IPS DF 4.7 (cell line): Measurements from ENCODE around the gene CDC42EP1.
"Not testable (repeated sequence)": the region's sequence is repeated elsewhere in the genome, so short reads cannot be mapped to it uniquely, and the experiment has no call there.

Experiments
- DNase-seq: peaks from one replicate; pipeline ENCODE4 v3.0.0-alpha.2; 2013; ENCODE audit warnings: low spot score; ENCODE audit errors: extremely low read depth

Gene CDC42EP1, protein sequence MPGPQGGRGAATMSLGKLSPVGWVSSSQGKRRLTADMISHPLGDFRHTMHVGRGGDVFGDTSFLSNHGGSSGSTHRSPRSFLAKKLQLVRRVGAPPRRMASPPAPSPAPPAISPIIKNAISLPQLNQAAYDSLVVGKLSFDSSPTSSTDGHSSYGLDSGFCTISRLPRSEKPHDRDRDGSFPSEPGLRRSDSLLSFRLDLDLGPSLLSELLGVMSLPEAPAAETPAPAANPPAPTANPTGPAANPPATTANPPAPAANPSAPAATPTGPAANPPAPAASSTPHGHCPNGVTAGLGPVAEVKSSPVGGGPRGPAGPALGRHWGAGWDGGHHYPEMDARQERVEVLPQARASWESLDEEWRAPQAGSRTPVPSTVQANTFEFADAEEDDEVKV

DNA sequence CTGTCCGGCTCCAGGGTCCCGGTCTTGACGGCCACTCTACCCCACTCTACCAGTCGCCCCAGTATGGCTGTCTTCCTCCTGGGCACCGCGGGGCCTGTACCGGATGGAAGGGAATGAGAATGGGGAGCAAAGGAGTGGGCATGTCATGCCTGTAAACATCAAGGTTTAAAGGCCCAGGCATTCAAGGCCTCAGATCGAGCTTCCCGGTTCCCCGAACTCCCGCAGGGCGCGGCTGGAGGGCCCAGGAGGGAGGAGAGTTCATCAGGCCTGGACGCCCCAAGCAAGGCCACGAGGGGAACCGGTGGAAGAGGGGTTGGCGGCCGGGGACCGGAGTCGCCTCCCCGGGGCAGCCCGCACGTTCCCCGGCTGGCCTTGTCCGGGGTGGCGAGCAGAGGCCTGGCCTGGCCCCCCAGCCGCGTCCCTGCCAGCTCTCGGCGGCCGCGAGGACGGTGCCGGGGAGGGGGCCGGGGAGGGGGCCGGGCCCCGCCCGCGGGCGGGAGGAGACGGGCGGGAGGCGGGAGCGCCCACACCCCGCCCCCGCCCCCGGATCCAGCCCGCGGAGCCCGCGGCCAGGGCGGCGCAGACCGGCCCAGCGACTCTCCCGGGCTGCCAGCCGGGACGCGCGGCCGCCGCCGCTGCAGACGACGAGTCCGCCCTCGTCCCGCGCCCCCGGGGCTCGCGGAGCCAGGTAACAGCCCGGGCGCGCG is at the start of gene CDC42EP1:
TSS of gene CDC42EP1 (plus strand) at position 580 of the 707 bp plus-strand sequence. CDS start 5,870 bp downstream, outside the sequence.
- DNase-seq, result no peak

DNA sequence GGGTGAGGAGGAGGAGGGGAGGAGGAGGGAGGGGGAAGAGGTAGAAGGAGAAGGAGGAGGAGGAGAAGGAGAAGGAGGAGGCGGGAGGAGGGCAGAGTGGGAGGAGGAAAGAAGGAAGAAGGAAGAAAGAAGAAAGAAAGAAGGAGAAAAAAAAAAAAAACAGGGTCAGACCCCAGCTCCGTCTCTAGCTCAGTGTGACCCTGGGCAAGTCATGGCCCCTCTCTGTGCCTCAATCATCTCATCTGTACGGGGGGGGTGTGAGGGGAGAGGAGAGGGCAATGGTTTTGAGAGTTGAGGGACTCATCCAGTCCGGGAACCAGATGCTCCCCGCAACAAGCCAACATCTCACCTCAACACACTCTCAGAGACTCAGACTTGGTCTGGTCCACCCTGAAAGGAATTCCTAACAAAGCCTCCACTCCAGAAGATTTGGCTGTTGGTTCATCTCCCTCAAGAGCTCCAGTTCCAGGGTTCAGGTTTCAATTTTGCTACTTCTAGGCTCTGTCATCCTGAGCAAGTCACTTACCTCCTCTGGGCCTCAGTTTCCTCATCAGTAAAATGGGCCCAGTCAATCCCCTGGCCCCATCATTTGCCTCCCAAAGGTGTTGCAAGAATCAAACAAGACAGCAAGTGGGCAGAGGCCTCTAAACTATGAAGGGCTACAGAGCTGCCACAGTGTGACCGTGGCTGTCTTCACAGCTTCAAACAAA is 48.7 kb upstream of the CDC42EP1 start:
- no peak for DNase-seq

DNA sequence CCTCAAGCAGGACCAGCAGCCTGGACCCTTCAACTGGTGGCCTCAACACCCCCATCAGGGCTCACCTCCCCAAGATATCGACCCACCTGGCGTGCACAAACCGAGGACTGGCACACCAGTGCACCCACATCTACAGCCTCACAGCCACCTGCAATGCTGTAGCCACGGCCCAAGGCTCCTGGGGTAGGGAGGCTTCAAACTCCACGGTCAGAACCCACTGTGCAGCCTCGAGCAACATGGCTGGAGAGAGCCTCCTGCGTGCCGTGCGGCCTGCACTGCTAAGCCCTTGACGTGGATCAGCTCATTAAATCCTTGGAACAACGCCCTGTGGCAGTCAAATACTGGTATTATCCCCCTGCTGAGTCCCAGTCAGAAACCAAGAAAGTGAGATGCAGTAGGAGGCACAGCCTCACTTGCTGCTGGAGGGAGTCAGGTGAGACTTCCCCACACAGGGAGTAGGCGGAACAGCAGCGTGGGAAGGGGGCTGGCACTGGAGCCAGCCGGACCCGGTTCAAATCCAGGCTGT is 45.7 kb upstream of the CDC42EP1 start:
- no peak for DNase-seq

DNA sequence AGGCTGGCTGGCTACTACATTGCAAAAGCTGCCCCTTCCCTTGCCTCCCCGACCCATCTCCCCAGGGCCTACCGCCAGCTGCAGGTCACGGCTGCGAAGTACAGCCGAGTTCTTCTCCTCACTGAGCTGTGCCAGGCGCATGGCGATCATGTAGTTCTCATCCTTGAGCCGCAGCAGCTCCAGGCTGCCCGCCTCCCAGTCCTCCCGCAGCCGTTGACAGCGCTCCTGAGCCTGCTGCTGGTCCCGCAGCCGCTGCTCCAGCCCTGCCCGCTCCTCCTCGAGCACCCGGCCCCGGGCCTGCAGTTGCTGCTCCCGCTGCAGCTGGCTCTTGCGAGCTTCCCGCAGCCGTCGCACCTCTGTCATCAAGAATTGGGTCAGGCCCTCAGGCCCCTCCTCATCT is 44.4 kb upstream of the CDC42EP1 start:
- no peak for DNase-seq

DNA sequence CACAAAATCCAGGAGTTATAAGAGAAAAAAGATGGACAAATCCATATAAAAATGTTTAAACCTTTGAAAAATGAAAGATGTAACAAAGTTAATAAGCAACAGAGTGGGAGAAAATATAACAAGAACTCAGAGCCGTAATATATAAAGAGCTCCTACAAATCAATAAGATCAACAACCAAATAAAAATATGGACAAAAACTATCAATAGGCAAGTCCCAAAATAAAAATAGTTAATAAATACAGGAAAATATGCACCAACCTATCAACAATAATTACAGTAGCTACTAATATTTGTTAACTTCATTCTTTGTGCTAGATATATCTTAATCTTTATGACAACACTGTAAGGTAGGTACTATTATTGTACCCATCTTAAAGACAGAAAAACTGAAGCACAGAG is 43.8 kb upstream of the CDC42EP1 start:
- no peak for DNase-seq

DNA sequence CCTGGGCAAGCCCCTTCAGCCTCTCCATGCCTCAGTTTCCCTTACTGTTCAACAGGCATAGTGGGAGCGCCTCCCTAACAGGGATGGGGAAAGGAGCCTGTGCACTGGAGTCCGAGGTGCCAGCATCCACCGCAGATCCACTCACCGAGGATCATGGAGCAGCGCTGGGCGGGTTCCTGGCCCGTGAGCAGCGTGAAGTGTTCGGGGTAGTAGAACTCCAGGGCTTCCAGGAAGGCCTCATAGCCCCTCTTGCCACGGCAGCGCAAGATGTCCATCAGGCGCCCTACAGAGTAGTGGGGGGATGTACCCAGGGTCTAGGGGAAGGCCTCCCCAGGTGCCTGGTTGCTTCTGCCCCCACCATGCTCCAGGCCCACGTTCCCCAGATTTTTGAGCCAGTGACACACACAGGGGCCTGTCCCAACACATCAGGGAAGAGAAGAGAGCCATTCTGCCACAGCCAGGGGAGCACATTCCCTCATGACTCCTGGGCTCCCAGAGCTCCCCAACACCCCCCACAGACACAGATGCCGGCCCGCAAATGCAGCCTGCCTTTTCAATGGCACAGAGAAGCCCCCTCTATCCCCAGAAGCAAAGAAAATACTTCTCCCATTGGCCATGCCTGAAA is 42.3 kb upstream of the CDC42EP1 start:
- DNase-seq, result no peak

DNA sequence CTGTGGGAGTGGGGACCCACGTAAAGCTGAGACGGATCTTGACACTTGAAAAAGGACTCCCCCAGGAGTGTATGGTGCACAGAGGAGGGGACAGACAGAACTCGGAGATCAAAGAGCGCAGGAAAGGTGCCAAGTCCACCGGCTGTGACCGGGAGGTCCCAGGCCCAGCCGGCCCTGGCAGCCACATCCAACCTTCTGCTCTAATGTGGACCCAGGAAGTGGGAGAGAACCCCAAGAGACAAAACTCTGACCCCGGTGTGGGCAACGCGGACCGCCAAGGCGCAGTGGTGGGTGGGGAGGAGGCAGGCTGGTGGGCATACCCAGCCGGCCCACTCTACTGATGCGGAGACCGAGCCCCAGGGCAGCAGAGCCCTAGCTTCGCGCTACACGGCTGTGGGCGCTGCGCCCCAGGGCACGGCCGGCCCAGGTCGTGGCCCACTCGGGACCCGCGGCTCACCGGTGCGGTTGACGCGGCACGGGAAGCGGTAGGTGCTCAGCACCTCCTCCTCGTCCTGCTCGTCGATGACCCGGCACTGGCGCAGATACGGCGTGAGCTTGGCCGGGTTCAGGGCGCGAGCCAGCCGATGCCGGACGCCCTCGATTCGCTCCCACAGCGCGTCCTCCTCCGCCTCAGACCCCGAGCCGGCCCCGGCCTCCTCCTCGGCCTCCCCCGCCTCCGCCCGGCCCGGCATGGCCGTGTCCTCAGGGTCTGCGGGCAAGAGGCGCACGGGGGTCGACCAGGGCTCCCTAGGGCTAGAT is 41.6 kb upstream of the CDC42EP1 start:
- no peak for DNase-seq

DNA sequence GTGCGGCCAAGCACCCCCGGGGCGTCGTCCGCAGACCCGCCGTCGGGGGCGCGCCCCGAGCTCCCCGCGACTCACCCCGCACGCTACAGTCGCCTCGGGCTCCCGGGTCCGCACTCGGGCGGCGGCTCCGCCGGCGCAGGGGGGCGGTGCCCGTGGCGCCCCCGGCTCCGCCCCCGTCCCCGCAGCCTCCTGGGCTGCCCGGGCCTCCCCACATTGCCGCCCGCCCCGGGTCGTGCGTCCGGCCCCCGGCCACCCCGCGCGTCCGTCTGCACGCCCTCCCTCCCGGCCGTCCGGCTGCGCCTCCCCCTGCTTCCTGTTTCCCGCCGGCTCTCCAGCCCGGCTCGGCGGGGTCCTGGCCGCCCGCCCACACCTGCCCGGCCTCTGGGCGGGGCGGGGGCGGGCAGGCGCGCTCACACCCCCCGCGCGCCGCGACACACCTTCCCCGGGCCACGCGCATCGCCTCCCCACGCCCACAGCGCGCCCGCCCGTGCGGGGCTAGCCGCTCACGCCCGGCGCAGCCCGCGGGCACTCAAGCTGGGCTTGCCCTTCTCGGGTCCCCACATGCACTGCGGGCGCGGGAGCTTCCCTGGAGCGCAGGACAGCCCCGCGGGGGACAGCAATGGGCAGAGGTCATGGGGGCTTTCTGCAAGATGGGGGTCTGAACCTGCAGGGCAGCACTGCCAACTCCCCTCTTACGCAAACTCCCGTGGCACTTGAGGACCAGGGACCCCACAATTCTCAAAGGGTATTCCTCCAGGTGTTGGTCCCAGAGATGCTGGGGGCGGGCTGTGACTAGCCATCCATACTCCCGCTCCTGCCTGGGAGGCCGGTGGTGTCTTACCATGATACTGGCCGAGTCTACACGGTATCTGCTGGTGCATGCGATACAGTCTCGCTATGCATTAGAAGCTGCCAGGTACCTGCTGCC is 40.7 kb upstream of the CDC42EP1 start, which contains the start of gene CARD10:
TSS of gene CARD10 (minus strand) at position 148 of the 928 bp plus-strand sequence. CDS start 215 bp downstream, outside the sequence.
- no peak for DNase-seq

DNA sequence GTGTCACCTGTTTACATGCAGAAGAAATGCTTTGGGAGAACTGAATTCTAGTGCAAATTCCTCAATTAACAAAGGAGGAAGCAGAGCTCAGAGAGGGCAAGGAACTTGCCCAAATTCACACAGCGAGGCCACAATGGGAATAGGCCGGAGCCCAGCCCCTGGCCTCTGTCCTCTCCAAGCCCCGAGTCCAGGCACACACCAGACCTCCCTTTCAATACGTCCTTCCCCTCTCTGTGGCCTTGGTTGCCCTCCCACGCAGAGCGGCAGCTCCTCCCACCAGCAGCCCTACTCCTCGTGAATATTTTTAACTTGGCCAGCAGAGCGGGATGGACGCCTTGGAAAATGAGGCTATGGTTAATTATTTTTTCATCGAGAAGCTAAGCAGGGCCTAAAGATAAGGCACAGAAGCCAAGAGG is 39.5 kb upstream of the CDC42EP1 start:
- no peak for DNase-seq

DNA sequence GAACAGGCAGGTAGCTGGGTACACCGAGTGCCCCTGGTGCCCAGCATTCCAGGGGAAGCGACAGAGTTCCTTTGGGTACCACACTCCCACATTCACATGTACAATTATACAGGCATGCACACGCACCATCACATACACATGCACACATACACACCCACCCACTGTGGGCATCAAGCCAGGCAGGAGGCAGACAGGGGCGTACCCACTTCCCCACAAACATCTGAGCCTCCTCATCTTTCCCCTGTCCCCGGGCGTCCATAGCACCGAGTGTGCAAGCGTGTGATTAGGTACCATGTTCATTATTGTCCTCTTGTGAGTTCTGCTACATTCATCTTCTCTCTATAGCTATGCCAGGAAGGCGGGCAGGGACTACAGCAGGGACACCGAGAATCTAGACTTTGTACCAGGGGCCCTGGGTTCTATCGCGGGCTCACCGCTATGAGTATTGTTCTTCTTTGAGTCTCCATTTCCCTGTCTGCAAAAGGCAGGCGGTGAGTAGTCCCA is 39.0 kb upstream of the CDC42EP1 start:
- DNase-seq, result no peak

DNA sequence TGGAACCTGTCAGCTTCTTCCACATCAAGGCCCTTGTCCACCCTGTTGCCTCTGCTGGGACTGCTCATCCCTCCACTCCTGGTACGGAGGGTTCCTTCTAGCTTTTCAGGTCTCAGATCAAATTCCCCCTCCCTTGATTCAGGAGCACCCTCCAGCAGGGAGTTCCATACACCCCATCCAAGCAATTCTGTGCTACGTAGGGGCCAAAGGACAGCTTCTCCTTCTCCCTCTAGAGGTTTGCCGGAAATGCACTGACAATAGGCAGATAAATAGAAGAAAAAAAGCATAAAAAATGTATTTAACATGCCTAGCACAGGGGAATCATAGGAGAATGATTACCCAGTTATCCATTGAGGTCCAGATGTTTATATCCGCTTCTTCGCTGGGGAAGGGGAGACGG is 37.8 kb upstream of the CDC42EP1 start:
- no peak for DNase-seq

DNA sequence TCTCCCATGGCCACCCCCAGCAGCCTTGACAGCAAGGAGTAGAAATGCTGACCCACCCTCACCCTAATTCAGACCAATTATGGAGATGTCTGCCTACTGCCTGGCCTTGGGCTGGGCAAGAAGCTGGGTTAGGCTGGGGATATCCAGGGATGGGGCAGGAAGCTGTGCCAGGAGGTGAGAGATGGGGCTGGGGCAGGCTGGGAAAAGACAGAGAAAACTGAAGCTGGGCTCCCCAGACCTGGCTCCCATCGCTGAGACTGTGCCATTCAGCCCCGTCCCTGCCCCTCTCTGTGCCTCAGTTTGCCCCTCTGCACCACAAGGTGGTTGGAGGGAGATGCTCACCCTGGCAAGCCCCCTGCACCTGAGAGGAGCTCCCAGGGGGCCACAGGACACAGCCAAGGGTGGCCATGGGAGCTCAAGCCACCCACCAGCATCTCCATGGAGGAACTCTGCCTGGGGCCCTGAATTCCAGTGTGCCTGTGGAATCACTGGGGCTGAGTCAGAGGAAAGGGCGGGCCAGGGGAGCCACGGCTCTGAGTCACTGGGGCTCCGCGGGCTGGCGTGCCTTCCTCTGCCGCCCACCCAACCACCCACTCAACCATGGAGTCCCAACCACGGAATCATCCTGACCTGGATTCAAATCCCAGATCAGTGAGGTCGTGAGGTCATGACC is 35.1 kb upstream of the CDC42EP1 start:
- DNase-seq, result no peak

DNA sequence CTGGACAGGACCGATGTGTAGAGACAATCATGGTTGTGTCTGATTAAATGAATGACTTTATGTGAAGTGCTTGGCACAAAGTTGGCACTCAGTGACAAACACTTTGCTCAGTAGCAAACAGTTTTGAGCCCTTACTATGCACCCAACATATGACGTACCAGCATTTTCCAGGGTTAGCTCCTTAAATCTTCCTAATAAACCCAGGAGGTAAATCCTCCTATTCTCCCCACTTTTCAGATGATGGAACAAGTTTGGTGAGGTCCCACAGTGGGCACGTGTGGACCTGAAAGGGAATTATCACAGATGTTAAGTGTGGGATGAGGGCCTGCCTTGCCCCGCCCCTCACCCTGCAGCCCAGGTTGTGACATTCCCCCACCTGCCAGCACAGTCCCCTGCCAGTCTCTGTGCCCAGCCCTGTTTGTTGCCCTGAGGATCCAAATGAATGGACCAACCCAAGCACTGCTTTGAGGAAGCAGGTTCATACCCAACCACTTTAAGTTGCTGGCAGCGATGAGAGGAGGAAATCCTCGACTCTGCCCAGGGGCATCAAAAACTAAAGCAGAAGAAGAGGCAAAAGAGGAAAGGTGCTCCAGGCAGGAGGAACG is 34.4 kb upstream of the CDC42EP1 start:
- no peak for DNase-seq

DNA sequence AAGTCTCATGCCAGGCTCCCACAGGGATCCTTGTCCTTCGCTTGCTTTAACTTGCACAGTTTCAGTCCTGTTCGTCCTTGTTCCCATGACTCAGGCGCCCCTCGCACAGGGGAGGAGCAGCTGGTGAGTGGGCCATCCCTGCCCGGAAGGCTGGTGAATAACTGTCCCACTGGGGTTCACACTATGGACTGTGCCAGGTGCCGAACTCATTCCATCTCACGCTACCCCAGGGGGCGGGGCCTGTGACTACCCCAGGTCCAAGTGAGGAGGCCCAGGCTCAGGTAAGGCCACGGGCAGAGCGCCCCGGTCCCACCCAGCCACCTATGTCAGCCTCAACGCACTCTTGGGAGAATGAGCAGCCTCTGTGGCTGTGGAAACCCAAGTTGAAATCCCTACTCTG is 33.9 kb upstream of the CDC42EP1 start:
- DNase-seq, result no peak

DNA sequence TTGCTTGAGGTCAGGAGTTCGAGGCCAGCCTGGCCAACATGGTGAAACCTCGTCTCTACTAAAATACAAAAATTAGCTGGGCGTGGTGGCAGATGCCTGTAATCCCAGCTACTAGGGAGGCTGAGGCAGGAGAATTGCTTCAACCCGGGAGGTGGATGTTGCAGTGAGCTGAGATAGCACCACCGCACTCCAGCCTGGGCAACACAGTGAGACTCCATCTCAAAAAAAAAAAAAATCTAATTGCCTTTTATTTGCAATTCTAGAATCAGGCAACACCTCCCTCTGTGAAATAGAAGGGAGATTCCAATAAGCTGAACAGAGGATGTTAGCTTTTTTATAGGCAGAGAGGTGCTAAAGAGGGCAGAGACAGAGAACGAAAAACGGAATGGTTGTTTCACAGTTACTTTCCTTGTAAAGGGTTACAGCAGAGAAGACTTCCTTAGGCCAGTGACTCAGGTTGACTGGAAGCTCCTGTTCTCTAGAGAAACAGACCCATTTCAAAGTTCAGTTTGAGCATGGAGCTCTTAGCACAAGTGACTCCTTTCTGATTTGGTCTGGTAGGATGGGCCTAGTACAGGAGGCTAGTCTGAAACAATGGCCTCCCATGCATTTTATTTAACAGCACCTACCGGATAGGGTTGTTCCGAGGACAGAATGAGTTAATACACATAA is 33.1 kb upstream of the CDC42EP1 start:
- not testable (repeated sequence) for DNase-seq

DNA sequence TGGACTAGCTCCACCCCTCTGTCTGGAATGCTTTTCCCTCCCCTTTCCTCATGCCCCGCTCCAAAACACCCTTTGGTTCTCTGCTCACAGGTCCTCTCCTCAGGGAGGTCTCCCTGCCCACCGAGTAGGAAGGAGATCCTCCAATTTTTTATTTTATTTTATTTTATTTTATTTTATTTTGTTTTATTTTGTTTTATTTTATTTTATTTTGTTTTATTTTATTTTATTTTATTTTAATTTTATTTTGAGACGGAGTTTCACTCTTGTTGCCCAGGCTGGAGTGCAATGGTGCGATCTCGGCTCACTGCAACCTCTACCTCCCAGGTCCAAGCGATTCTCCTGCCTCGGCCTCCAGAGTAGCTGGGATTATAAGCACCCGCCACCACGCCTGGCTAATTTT is 32.3 kb upstream of the CDC42EP1 start:
- DNase-seq, result not testable (repeated sequence)

DNA sequence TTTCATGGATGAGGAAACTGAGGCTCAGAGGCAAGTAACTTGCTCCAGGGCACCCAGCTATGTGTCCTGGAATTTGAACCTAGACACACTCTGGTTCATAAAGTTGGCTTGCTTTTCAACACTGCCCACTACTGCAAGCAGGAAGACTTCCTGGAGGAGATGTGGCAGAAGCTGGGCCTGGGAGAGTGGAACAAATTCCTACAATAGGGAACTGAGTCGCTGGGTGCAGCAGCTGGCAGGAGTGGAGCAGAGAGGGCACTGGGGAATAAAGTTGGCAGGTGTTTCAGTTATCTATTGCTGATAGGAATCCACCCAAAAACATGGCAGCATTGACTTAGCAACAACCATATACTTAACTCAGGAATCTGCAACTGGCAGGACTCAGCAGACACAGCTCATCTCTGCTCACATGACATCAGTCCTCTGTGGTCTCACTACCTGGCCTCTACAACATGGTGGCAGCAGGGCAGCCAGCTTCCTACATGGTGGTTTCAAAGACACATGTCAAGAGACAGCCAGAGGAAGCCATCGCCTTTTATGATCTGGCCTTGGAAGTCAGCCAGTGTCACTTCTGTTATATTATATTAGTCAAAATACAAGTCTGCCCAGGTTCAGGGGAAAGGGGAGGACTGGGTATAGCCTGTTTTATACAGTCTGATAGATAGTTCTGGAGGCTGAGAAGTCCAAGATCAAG is 30.5 kb upstream of the CDC42EP1 start:
- no peak for DNase-seq
